ENCODE data around the gene SF3B4. TPM values are rescaled to one million over a fixed set of nuclear protein-coding genes. Genes with fewer than 3 reads are reported as not detected.
"Not testable (repeated sequence)": the region's sequence is repeated elsewhere in the genome, so short reads cannot be mapped to it uniquely, and the experiment has no call there.

Gene SF3B4
- total RNA-seq, 1 donor from 2014 or later: 3.1 TPM

GRCh38 chr1:149888247-149888998 is 39.2 kb downstream of the SF3B4 start:
- peak; percentile 94 for DNase-seq (ENCODE audit: low spot score)

GRCh38 chr1:149887456-149888246 is 40.0 kb downstream of the SF3B4 start:
- peak; percentile 99 for DNase-seq (ENCODE audit: low spot score)

GRCh38 chr1:149887196-149887455 is 40.5 kb downstream of the SF3B4 start:
- DNase-seq (ENCODE audit: low spot score): not testable (repeated sequence)

GRCh38 chr1:149886396-149887195 is 41.0 kb downstream of the SF3B4 start:
- peak; percentile 99 for DNase-seq (ENCODE audit: low spot score)

GRCh38 chr1:149886121-149886395 is 41.5 kb downstream of the SF3B4 start:
- DNase-seq (ENCODE audit: low spot score): not testable (repeated sequence)

- DNase-seq (ENCODE audit: low spot score): peak; percentile 89
These were observed 42.1 kb downstream of the SF3B4 start for GRCh38 chr1:149885339-149886120.

- peak; percentile 60 for DNase-seq (ENCODE audit: low spot score)
These were observed 42.9 kb downstream of the SF3B4 start for GRCh38 chr1:149884433-149885338.

GRCh38 chr1:149883598-149884247 is 43.9 kb downstream of the SF3B4 start:
- no peak for DNase-seq (ENCODE audit: low spot score)

GRCh38 chr1:149881876-149882275 is 45.7 kb downstream of the SF3B4 start:
- DNase-seq (ENCODE audit: low spot score): no peak

- DNase-seq (ENCODE audit: low spot score): no peak
These were observed 48.0 kb downstream of the SF3B4 start for GRCh38 chr1:149879556-149879955.

- no peak for DNase-seq (ENCODE audit: low spot score)
These were observed 50.2 kb downstream of the SF3B4 start for GRCh38 chr1:149877211-149877946.

Other genes starting within 250 kb of the SF3B4 start
- 23.8 TPM for gene FCGR1A, start 145.1 kb downstream of the SF3B4 start, total RNA-seq (ENCODE audit: insufficient read depth, low replicate concordance)
- gene BOLA1, start 28.2 kb downstream of the SF3B4 start, total RNA-seq (ENCODE audit: insufficient read depth, low replicate concordance): 26.2 TPM
- gene SV2A, start 10.0 kb downstream of the SF3B4 start, total RNA-seq (ENCODE audit: insufficient read depth, low replicate concordance): 3.6 TPM
- 14.2 TPM for gene MTMR11, start 9.1 kb upstream of the SF3B4 start, total RNA-seq (ENCODE audit: insufficient read depth, low replicate concordance)
- gene OTUD7B, start 82.9 kb upstream of the SF3B4 start, total RNA-seq (ENCODE audit: insufficient read depth, low replicate concordance): 16.4 TPM
- gene VPS45, start 140.0 kb upstream of the SF3B4 start, total RNA-seq (ENCODE audit: insufficient read depth, low replicate concordance): 43.6 TPM
- gene PLEKHO1, start 222.1 kb upstream of the SF3B4 start, total RNA-seq (ENCODE audit: insufficient read depth, low replicate concordance): 84.7 TPM